GM18511 (cell line): ENCODE results near the gene HNRNPLL.
A peak's percentile ranks its signal among the peaks of the same experiment; 100 is the strongest.
"Not testable (repeated sequence)": the region's sequence is repeated elsewhere in the genome, so short reads cannot be mapped to it uniquely, and the experiment has no call there.

Experiments used
- ATAC-seq: cut with Tn5 transposase; IDR thresholded peaks from one replicate; pipeline ENCODE4 v1.9.1; 2021; ENCODE audit warnings: mild to moderate bottlenecking, moderate library complexity; ENCODE audit not compliant: unreplicated experiment

The HNRNPLL gene

GRCh38 chr2:38620282-38620977 is 17.7 kb upstream of the HNRNPLL start:
- no peak for ATAC-seq

DNA sequence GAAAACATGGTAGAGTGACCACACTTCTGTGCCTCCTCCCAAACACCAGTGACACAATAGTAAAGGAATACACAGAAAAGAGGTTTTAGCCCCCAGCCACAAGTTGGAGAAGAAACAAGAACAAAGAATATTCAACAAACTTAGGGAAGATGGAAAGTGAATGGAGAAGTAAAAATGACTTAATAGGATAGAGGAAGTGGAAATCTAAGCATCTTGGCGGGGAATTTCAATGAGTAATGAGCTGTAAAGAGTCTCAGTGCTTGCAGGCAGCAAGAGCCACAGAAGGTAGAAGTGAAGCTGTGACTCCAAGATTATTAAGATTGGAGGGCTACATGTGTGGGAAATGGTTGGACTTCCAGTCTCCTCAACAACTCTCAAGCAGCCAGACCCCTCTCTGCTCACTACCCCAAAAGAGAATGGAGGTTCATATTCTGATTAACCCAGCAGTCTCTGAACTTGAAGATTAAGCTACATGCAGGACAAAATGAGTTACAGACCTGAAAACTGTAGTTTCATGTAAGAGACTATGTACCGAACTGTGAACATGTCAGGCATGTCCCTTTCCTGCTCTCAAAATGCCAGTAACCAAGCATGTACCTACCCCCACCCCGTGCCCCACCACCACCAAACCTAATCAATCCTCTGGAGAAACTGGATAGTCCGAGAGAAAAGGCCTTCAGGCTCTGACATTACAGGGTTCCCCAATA is 16.9 kb upstream of the HNRNPLL start:
- ATAC-seq, result peak; percentile 69

DNA sequence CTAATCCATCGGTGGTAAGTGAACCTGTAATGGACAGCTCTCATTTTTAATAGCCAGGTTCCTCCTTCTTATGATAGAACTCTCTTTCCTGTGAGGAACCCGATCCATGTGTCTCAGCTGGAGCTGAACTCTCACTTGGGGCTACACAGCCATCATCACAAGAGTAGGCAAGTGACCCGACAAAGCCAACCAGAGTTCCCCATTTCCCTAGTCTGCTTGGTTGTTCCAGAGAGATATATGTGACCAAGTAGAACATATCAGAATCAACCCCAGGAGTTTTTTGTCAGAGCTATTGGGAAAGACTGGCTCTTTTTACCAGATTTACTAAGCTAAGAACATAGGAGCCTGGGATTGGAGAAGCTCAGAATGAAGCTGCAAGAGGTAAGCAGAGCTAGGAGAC is 14.6 kb upstream of the HNRNPLL start:
- no peak for ATAC-seq

GRCh38 chr2:38615237-38615636 is 12.5 kb upstream of the HNRNPLL start:
- no peak for ATAC-seq

- no peak for ATAC-seq
These were observed 11.1 kb upstream of the HNRNPLL start for GRCh38 chr2:38613849-38614213.

DNA sequence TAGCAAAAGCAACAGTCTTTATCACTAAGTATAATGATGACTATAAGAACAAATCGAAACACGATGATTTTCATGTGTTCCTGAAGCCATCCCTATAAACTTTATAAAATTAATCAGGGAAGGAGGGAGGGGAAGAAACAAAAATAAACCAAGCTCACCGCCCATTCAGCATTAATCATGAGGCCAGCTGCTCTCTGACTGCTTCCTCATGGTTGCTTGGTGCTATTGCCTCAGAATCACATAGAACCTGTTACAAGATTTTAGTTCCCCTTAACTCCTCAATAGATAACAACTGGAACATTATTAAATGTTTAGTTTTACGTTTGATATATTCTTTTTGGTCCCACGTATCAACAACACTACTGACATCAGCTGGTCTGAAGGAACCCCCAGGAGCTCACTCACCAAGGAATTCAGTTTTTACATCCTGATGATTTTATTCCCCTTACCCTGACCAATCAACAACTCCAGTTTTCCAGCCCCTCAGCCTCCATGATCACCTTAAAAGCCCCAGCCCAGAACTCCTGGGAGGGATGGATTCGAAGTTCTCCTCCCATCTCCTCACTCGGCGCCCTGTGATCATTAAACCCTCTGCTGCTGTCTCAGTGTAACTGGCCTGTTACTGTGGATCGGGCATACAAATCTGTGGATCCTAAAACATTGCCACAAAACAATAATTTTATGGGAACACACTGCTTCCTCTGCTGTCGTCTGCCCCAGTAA is 10.6 kb upstream of the HNRNPLL start:
- ATAC-seq, result no peak

DNA sequence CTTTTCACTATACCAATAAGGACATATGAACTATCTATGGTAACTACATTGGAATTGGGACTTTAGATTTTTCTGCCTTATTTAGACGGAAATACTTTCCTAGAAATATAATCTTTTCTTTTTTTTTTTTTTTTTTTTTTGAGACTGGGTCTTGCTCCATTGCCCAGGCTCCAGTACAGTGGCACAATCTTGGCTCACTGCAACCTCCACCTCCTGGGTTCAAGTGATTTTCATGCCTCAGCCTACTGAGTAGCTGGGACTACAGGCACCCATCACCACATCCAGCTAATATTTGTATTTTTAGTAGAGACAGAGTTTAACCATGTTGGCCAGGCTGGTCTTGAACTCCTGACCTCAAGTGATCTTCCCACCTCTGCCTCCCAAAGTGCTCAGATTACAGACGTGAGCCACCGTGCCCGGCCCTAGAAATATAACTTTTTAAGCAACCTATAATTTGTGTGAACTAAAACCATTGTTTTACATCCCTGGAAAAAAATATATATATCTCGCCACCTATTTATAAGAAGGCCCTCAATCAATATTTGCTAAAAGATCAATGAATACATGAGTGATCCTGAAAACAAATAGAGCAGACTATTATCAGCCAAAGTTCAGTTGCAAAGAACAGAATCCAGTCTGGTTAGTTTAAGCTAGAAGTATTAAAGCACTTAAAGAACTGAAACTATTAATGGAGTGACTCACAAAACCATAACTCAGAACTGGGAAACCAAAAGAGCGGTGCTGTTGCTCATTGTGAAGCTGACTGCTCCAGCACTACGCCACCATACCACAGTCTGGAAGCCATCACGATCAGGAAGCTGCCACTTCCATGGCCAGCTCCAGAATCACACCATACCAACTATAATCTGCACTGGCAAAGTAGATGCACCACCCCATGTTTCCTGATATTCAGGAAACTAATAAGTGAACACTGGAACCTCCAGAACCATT is 8.4 kb upstream of the HNRNPLL start:
- ATAC-seq, result peak; percentile 66

GRCh38 chr2:38609246-38609645 is 6.5 kb upstream of the HNRNPLL start:
- ATAC-seq, result not testable (repeated sequence)

DNA sequence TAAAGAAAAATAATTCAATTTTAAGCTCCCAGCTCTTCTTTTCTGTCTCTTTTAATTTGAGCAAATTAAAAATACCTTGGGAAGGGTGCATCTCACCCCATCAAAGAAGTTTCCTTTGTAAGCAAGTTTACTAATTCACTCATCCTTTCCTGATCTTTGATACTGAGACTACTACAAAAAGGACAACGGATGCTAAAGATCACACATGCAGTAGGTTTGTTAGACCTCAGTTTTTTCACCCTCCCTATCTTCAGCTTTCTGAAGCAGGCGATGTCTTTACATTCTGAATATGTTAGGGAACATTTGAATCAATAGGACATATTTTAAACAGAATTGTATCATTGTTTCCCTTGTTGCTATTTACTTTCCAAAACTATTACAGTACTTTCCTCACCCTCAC is 6.0 kb upstream of the HNRNPLL start:
- no peak for ATAC-seq

DNA sequence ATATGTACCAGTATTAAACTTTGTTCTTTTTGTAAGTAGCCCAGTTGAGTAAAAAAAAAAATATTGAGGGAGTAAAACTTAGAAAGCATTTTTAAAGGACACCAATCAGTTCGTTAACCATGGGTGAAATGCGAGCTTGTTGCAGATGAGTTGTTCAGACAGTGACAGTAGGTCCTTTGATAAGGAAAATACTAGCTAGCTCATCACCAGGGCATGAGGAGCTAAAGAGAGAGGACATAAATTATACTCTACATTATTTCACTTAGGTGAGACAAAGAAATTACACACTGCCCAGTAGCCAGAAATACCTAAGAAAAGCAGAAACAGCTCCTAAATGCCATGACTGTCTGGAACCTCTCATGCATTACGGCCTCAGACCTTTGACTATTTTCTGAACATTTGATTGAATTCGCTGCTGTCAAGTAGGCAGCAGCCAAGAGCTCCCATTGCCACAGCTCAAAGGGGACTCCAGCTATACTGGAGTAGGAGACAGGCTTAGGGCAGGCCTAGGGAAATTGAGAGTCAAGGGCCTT is 2.6 kb upstream of the HNRNPLL start:
- ATAC-seq, result no peak

- ATAC-seq, result peak; percentile 44
These were observed 918 bp upstream of the HNRNPLL start for GRCh38 chr2:38603402-38604290.

GRCh38 chr2:38602136-38602731 is 494 bp downstream of the HNRNPLL start:
- ATAC-seq, result peak; percentile 17

DNA sequence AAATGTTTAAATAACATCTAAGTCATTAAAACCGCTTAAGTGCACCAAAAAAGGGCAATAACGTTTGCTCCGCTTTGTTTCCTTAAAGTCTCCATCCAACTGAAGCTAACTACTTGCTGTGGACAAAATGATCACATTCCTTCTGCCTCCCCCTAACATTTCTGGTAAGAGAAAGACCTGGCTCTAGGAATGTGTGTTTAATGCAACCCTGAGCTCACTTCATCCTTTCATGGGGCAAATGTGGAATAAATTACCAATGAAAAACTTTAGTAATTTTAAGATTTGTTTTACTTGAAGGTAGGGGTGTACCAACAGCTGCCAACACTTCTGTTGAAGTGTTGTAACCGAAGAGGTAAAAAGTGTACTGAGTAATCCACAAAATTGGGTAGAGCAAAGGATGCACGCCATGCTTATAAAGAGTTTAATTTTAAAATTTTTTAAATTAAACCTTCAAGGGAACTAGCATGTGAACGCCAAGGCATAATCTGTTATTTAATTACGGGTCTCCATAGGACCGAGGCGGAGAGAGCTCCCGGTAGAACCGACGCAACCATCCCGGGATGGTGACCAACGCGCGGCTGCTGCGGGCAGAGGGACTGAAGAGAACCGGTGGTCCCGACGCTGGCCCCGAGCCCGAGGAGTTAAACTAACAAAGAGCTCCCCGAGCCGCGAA is 1.1 kb downstream of the HNRNPLL start:
- no peak for ATAC-seq

DNA sequence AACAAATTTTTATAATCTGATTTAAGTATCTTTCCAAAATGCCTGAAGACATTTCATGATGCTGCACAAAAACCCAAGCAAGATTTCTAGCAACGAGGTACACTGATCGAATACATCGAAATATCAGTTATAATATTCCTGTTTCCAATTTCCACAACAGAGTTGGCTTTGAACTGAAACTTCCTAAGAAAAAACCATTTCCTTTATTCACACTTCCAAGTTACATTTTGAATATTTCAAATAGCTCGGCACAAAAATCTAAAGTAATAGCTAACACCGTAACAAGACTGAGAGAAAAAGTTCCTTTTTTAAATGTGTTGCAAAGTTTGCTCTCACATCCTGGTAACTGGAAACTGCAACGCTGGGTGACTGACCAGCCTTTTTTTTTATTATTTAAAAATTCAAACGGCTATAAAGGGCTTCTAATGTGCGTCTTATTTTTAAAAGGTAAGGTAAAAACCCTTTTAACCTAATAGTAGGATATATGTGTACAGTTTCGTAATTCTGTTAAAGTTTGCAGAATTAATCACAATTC is 1.7 kb downstream of the HNRNPLL start:
- no peak for ATAC-seq

- no peak for ATAC-seq
These were observed 2.4 kb downstream of the HNRNPLL start for GRCh38 chr2:38600242-38600891.

DNA sequence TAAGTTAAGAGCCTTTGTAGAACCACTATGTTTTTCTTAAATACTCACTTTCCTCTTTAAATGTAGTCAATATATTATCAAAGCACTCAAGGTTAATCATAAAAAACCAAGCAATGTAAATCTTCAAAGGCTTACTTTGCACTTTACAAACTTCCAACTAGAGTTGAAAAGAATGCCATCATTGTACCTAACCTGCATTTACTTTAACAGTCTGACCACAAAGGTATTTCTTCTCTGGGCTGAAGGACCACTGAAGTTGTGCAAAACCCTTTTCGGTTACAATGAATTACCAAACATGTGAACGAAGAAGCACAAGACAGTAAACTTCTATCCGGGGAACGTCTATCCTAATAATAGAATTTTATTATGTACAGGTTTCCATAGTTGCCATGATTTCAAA is 3.0 kb downstream of the HNRNPLL start:
- ATAC-seq, result no peak

GRCh38 chr2:38598991-38599295 is 3.8 kb downstream of the HNRNPLL start:
- ATAC-seq, result no peak
